H9 (cell line): ENCODE data around the gene USP40. TPM values are rescaled to one million over a fixed set of nuclear protein-coding genes. Genes with fewer than 3 reads are reported as not detected.

ENCODE experiments used
- DNase-seq: peaks from one replicate; pipeline ENCODE4 v3.0.0-alpha.2; 2017
- H2AFZ ChIP-seq: one replicate; pipeline ENCODE4 v1.6.1; 2013; ENCODE audit warnings: mild to moderate bottlenecking, low read length, control low read depth, moderate library complexity
- H2AK5ac ChIP-seq: 2 replicates; pipeline ENCODE4 v1.6.1; 2013; ENCODE audit warnings: low read length, control low read depth, mixed read lengths; ENCODE audit not compliant: insufficient read length
- H2BK120ac ChIP-seq: one replicate; pipeline ENCODE4 v1.6.1; 2013; ENCODE audit warnings: low read depth, mild to moderate bottlenecking, low read length, control low read depth, inconsistent platforms; ENCODE audit not compliant: poor library complexity, severe bottlenecking
- H2BK12ac ChIP-seq: 2 replicates; pipeline ENCODE4 v1.6.1; 2013; ENCODE audit warnings: low read length, control low read depth, mixed read lengths, low read depth; ENCODE audit not compliant: insufficient read length
- H2BK15ac ChIP-seq: 2 replicates; pipeline ENCODE4 v1.6.1; 2013; ENCODE audit warnings: low read depth, low read length, control low read depth
- H2BK20ac ChIP-seq: one replicate; pipeline ENCODE4 v1.6.1; 2013; ENCODE audit warnings: low read depth, mild to moderate bottlenecking, low read length, control low read depth, inconsistent platforms; ENCODE audit not compliant: poor library complexity, severe bottlenecking
- H2BK5ac ChIP-seq: 2 replicates; pipeline ENCODE4 v1.6.1; 2013; ENCODE audit warnings: low read length, control low read depth, mixed read lengths; ENCODE audit not compliant: insufficient read length
- H3K14ac ChIP-seq: 2 replicates; pipeline ENCODE4 v1.6.1; 2013; ENCODE audit warnings: low read length, control low read depth; ENCODE audit not compliant: insufficient read depth
- H3K18ac ChIP-seq: 2 replicates; pipeline ENCODE4 v1.6.1; 2013; ENCODE audit warnings: low read depth, mild to moderate bottlenecking, mixed read lengths, low read length, control low read depth; ENCODE audit not compliant: insufficient read length
- H3K23ac ChIP-seq: 2 replicates; pipeline ENCODE4 v1.6.1; 2013; ENCODE audit warnings: low read length, control low read depth, mixed read lengths, low read depth; ENCODE audit not compliant: insufficient read length
- H3K23me2 ChIP-seq: 2 replicates; pipeline ENCODE4 v1.6.1; 2013; ENCODE audit warnings: low read depth, mild to moderate bottlenecking, mixed read lengths, low read length, control low read depth; ENCODE audit not compliant: insufficient read length, poor library complexity, severe bottlenecking
- H3K27ac ChIP-seq: 2 replicates; pipeline ENCODE4 v1.5.1; 2013; ENCODE audit warnings: low read length, control low read depth, mixed read lengths, low read depth; ENCODE audit not compliant: insufficient read length
- H3K27me3 ChIP-seq: 2 replicates; pipeline ENCODE4 v1.6.1; 2013; ENCODE audit warnings: low read length, control low read depth, inconsistent platforms; ENCODE audit not compliant: insufficient read depth
- H3K4ac ChIP-seq: 2 replicates; pipeline ENCODE4 v1.6.1; 2013; ENCODE audit warnings: low read depth, mild to moderate bottlenecking, control low read depth, inconsistent platforms, low read length, moderate library complexity
- H3K4me1 ChIP-seq: 2 replicates; pipeline ENCODE4 v1.6.1; 2013; ENCODE audit warnings: low read length, control low read depth, inconsistent platforms; ENCODE audit not compliant: insufficient read depth
- H3K4me2 ChIP-seq: 2 replicates; pipeline ENCODE4 v1.6.1; 2013; ENCODE audit warnings: low read length, control low read depth, mixed read lengths; ENCODE audit not compliant: insufficient read length, insufficient read depth
- H3K56ac ChIP-seq: 2 replicates; pipeline ENCODE4 v1.6.1; 2013; ENCODE audit warnings: low read depth, mild to moderate bottlenecking, mixed read lengths, low read length, control low read depth; ENCODE audit not compliant: insufficient read length
- H3K79me1 ChIP-seq: 2 replicates; pipeline ENCODE4 v1.6.1; 2013; ENCODE audit warnings: low read depth, mild to moderate bottlenecking, moderate library complexity, low read length, control low read depth, inconsistent platforms; ENCODE audit not compliant: insufficient read depth, poor library complexity, severe bottlenecking
- H3K79me2 ChIP-seq: 2 replicates; pipeline ENCODE4 v1.6.1; 2013; ENCODE audit warnings: low read length, control low read depth, inconsistent platforms; ENCODE audit not compliant: insufficient read depth
- H3K9ac ChIP-seq: 2 replicates; pipeline ENCODE4 v1.6.1; 2013; ENCODE audit warnings: low read length, control low read depth, mixed read lengths; ENCODE audit not compliant: insufficient read length; ENCODE audit errors: extremely low read depth
- H3K9me3 ChIP-seq: one replicate; pipeline ENCODE4 v1.6.1; 2013; ENCODE audit warnings: low read depth, low read length, inconsistent platforms; ENCODE audit not compliant: control insufficient read depth
- H3T11ph ChIP-seq: one replicate; pipeline ENCODE4 v1.6.1; 2013; ENCODE audit warnings: mild to moderate bottlenecking, low read length, control low read depth, inconsistent platforms
- H4K20me1 ChIP-seq: one replicate; pipeline ENCODE4 v1.6.1; 2013; ENCODE audit not compliant: control insufficient read depth, insufficient read length, insufficient read depth
- H4K5ac ChIP-seq: 2 replicates; pipeline ENCODE4 v1.6.1; 2013; ENCODE audit warnings: low read depth, mild to moderate bottlenecking, mixed read lengths, low read length, control low read depth; ENCODE audit not compliant: insufficient read length
- H4K8ac ChIP-seq: replicated peaks from 2 replicates; pipeline ENCODE4 v1.6.1; 2013; ENCODE audit warnings: low read length, control low read depth, mixed read lengths, low read depth; ENCODE audit not compliant: insufficient read length
- H4K91ac ChIP-seq: 2 replicates; pipeline ENCODE4 v1.6.1; 2013; ENCODE audit warnings: low read depth, mild to moderate bottlenecking, moderate library complexity, mixed read lengths, low read length, control low read depth; ENCODE audit not compliant: insufficient read length
- H3K27ac Mint-ChIP-seq, 3 experiments: 2 replicates in 2 of 3; 3 replicates in 1 of 3; pipeline ENCODE4 v1.8.0; 2020 to 2021; ENCODE audit warnings: mixed read lengths in 3 of 3, mild to moderate bottlenecking in 1 of 3, moderate library complexity in 1 of 3
- H3K27me3 Mint-ChIP-seq: 2 replicates; pipeline ENCODE4 v1.8.0; 2021; ENCODE audit warnings: low read depth, mild to moderate bottlenecking, moderate library complexity, mixed read lengths
- H3K36me3 Mint-ChIP-seq, 3 experiments: 2 replicates in 2 of 3; 3 replicates in 1 of 3; pipeline ENCODE4 v1.8.0; 2020 to 2021; ENCODE audit warnings: low read depth in 3 of 3, mixed read lengths in 3 of 3; ENCODE audit not compliant: insufficient read depth in 1 of 3
- H3K4me1 Mint-ChIP-seq, 2 experiments: 2 replicates each; pipeline ENCODE4 v1.8.0; 2020; ENCODE audit warnings: mixed read lengths in 2 of 2
- H3K4me3 Mint-ChIP-seq, 2 experiments: 2 replicates in 1 of 2; 3 replicates in 1 of 2; pipeline ENCODE4 v1.8.0; 2020 to 2021; ENCODE audit warnings: mild to moderate bottlenecking in 2 of 2, mixed read lengths in 2 of 2, moderate library complexity in 1 of 2
- H3K9me3 Mint-ChIP-seq, 2 experiments: 2 replicates in 1 of 2; 3 replicates in 1 of 2; pipeline ENCODE4 v1.8.0; 2020; ENCODE audit warnings: mild to moderate bottlenecking in 2 of 2, mixed read lengths in 2 of 2, moderate library complexity in 1 of 2
- CTCF ChIP-seq: fragments of 200-600 bp; sonication (generic); conservative IDR thresholded peaks from 3 replicates; pipeline ENCODE4 v1.8.0; 2021; ENCODE audit warnings: antibody characterized with exemption, mild to moderate bottlenecking
- WGBS: extraction: QIAGEN DNeasy Blood & Tissue Kit; methylation state at CpG from one replicate; pipeline ENCODE4 v1.1.7; 2013; ENCODE audit warnings: missing lambda C conversion rate, low lambda C conversion rate, mixed read lengths; ENCODE audit not compliant: insufficient read length; ENCODE audit errors: extremely low coverage; 5-methylcytosine and 5-hydroxymethylcytosine counted together
- total RNA-seq: library from RNA; stranded (reverse); gene quantifications from 2 replicates; pipeline ENCODE4 v1.2.1, GENCODE V29; 2021

USP40 gene
- total RNA-seq, 1 experiment from 2014 or later, result 7.5 TPM

- Histone ChIP-seq H3K9ac (no peak overlapping the region), H3K79me2 (no peaks in the 10 kb centered on the region), H2BK15ac (no peak overlapping the region), H3K4me1 (no peaks in the 10 kb centered on the region), H3K18ac (no peak overlapping the region), H4K91ac (no peak overlapping the region), H3K9me3 (no peaks in the 10 kb centered on the region), H3K4me2 (no peak overlapping the region), H4K20me1 (peaks cover 4% of the 10 kb centered on the region), H3K23me2 (no peaks in the 10 kb centered on the region), H3K4ac (no peak overlapping the region), H2BK12ac (no peak overlapping the region), H3K14ac (no peak overlapping the region), H3K23ac (no peak overlapping the region), H2AFZ (no peak overlapping the region), H3T11ph (no peak overlapping the region), H3K27ac (no peak overlapping the region), H3K27me3 (no peaks in the 10 kb centered on the region), H4K5ac (no peak overlapping the region), H2BK5ac (no peak overlapping the region), H3K56ac (no peak overlapping the region), H2BK20ac (no peak overlapping the region), H2BK120ac (no peak overlapping the region), H4K8ac (no peak overlapping the region), H2AK5ac (no peak overlapping the region), H3K79me1 (no peaks in the 10 kb centered on the region)
- no CpG with 5 or more reads among the region's 19 CpGs for WGBS
- no peak for TF ChIP-seq CTCF
- no peaks in the 10 kb centered on the region for H3K27me3 Mint-ChIP-seq
- peak overlapping the region in 2 of 3 experiments; percentile 52 to 82; a peak in 3 of 7 replicates for H3K27ac Mint-ChIP-seq
- no peak for DNase-seq
- H3K4me1 Mint-ChIP-seq, result peaks cover 4 to 6% of the 10 kb centered on the region in 2 experiments
- peaks cover 5 to 23% (median 19%) of the 10 kb centered on the region in 3 experiments; a peak in 6 of 7 replicates for H3K36me3 Mint-ChIP-seq
- no peaks in the 10 kb centered on the region for H3K9me3 Mint-ChIP-seq
- H3K4me3 Mint-ChIP-seq, result no peak overlapping the region
These were observed 93.2 kb downstream of the USP40 start for GRCh38 chr2:233473386-233473791.
